Liver (tissue), 9 donors: ENCODE results near the gene ANO10. TPM values are rescaled to one million over a fixed set of nuclear protein-coding genes. Genes with fewer than 3 reads are reported as not detected.

ENCODE experiments used
- DNase-seq: peaks from one replicate; pipeline ENCODE4 v3.0.0-alpha.2; 2017; ENCODE audit warnings: low spot score
- H3K27ac ChIP-seq, 2 donors: one replicate each; pipeline ENCODE4 v1.7.0; 2013; ENCODE audit warnings: inconsistent platforms in 2 of 2, low read length in 2 of 2, control low read depth in 1 of 2, low read depth in 1 of 2, mild to moderate bottlenecking in 1 of 2
- H3K27me3 ChIP-seq, 4 donors: one replicate each; pipeline versions ENCODE4 v1.6.1 to v1.7.0; 2013; ENCODE audit warnings: low read length in 3 of 4, inconsistent platforms in 1 of 4, mild to moderate bottlenecking in 1 of 4, moderate library complexity in 1 of 4; ENCODE audit not compliant: control insufficient read depth in 4 of 4, insufficient read depth in 4 of 4
- H3K36me3 ChIP-seq, 4 donors: one replicate each; pipeline versions ENCODE4 v1.6.1 to v1.7.0; 2013; ENCODE audit warnings: low read length in 3 of 4, mild to moderate bottlenecking in 3 of 4, low read depth in 1 of 4, moderate library complexity in 1 of 4; ENCODE audit not compliant: control insufficient read depth in 4 of 4, insufficient read depth in 3 of 4
- H3K4me1 ChIP-seq, 4 donors: one replicate each; pipeline versions ENCODE4 v1.6.1 to v1.7.0; 2013; ENCODE audit warnings: low read length in 3 of 4, mild to moderate bottlenecking in 3 of 4, moderate library complexity in 1 of 4; ENCODE audit not compliant: control insufficient read depth in 4 of 4, insufficient read depth in 4 of 4
- H3K4me3 ChIP-seq, 3 donors: one replicate each; pipeline versions ENCODE4 v1.6.1 to v1.7.0; 2013; ENCODE audit warnings: low read length in 3 of 3, control low read depth in 1 of 3, low read depth in 1 of 3, mild to moderate bottlenecking in 1 of 3
- H3K9ac ChIP-seq, 2 donors: one replicate each; pipeline ENCODE4 v1.7.0; 2013; ENCODE audit warnings: low read length in 2 of 2, mild to moderate bottlenecking in 2 of 2, moderate library complexity in 2 of 2, control low read depth in 1 of 2, low read depth in 1 of 2
- H3K9me3 ChIP-seq, 4 donors: one replicate each; pipeline versions ENCODE4 v1.6.1 to v1.7.0; 2013; ENCODE audit warnings: low read length in 3 of 4; ENCODE audit not compliant: control insufficient read depth in 4 of 4
- ATF3 ChIP-seq: IDR thresholded peaks from 2 replicates; pipeline ENCODE4 v1.6.1; 2016; ENCODE audit warnings: antibody characterized with exemption
- CTCF ChIP-seq: fragments of 150-350 bp; IDR thresholded peaks from 2 replicates; pipeline ENCODE4 v1.5.1; 2017; ENCODE audit warnings: improper control_type of control experiment, low read depth, low read length; ENCODE audit not compliant: missing input control
- EGR1 ChIP-seq, 2 donors: IDR thresholded peaks; 2 replicates each; pipeline ENCODE4 v1.6.1; 2016 to 2018; ENCODE audit warnings: antibody characterized with exemption in 2 of 2, low read depth in 2 of 2
- FOXA1 ChIP-seq: IDR thresholded peaks from 2 replicates; pipeline ENCODE4 v1.6.1; 2016; ENCODE audit warnings: antibody characterized with exemption
- FOXA2 ChIP-seq: IDR thresholded peaks from 2 replicates; pipeline ENCODE4 v1.6.1; 2016; ENCODE audit warnings: antibody characterized with exemption
- GABPA ChIP-seq, 2 donors: IDR thresholded peaks in 1 of 2; conservative IDR thresholded peaks in 1 of 2; 2 replicates each; pipeline ENCODE4 v1.6.1; 2016; ENCODE audit warnings: antibody characterized with exemption in 2 of 2, mild to moderate bottlenecking in 1 of 2, moderate library complexity in 1 of 2
- HNF4A ChIP-seq, 2 donors: conservative IDR thresholded peaks; 2 replicates each; pipeline ENCODE4 v1.6.1; 2016; ENCODE audit warnings: antibody characterized with exemption in 2 of 2, mild to moderate bottlenecking in 2 of 2
- HNF4G ChIP-seq: IDR thresholded peaks from 2 replicates; pipeline ENCODE4 v1.6.1; 2016; ENCODE audit warnings: antibody characterized with exemption
- JUND ChIP-seq, 2 donors: IDR thresholded peaks; 2 replicates each; pipeline ENCODE4 v1.6.1; 2016; ENCODE audit warnings: antibody characterized with exemption in 2 of 2
- NR2F2 ChIP-seq: IDR thresholded peaks from 2 replicates; pipeline ENCODE4 v1.6.1; 2016; ENCODE audit warnings: antibody characterized with exemption
- RAD21 ChIP-seq, 2 donors: IDR thresholded peaks; 2 replicates each; pipeline ENCODE4 v1.6.1; 2016; ENCODE audit warnings: antibody characterized with exemption in 2 of 2, mild to moderate bottlenecking in 2 of 2
- REST ChIP-seq: IDR thresholded peaks from 2 replicates; pipeline ENCODE4 v1.6.1; 2016; ENCODE audit warnings: antibody characterized with exemption, mild to moderate bottlenecking
- RXRA ChIP-seq, 2 donors: IDR thresholded peaks; 2 replicates each; pipeline ENCODE4 v1.6.1; 2017 to 2018; ENCODE audit warnings: antibody characterized with exemption in 2 of 2, mild to moderate bottlenecking in 1 of 2
- SP1 ChIP-seq: IDR thresholded peaks from 2 replicates; pipeline ENCODE4 v1.6.1; 2018; ENCODE audit warnings: antibody characterized with exemption, mild to moderate bottlenecking
- TAF1 ChIP-seq: conservative IDR thresholded peaks from 2 replicates; pipeline ENCODE4 v1.6.1; 2016; ENCODE audit warnings: antibody characterized with exemption, mild to moderate bottlenecking
- YY1 ChIP-seq: IDR thresholded peaks from 2 replicates; pipeline ENCODE4 v1.6.1; 2016; ENCODE audit warnings: antibody characterized with exemption, mild to moderate bottlenecking
- WGBS: extraction: QIAGEN DNeasy Blood & Tissue Kit; methylation state at CpG from one replicate; pipeline ENCODE4 v1.1.7; 2013; 5-methylcytosine and 5-hydroxymethylcytosine counted together
- polyA plus RNA-seq, 2 donors: library from polyadenylated mRNA; stranded (reverse) in 1 of 2; unstranded in 1 of 2; fragments of 200-250 nt in 1 of 2; fragments of >200 nt in 1 of 2; fragmentation: Nextera tagmentation in 1 of 2; extraction: Ambion mirVana in 1 of 2; gene quantifications; one replicate each; pipeline versions ENCODE4 v1.2.1 to v1.2.3, GENCODE V29; 2013 to 2015
- total RNA-seq, 2 donors: library from RNA; depleted of rRNA; stranded (reverse); fragments of >200 nt; gene quantifications; one replicate each; pipeline ENCODE4 v1.2.3, GENCODE V29; 2014
- TF ChIP-seq, protein P1 (sequence below): IDR thresholded peaks from 2 replicates; pipeline ENCODE4 v1.6.1; 2016; ENCODE audit warnings: antibody characterized with exemption
- TF ChIP-seq, protein P2 (sequence below): IDR thresholded peaks from 2 replicates; pipeline ENCODE4 v1.6.1; 2016; ENCODE audit warnings: antibody characterized with exemption
- donor health status: healthy.
- donor health status: healthy.
- donor health status: healthy.
- donor health status: healthy.
- donor health status: healthy.

ANO10 gene
- total and polyA plus RNA-seq, 4 donors, result 5.6 to 8.7 (median 6.8) TPM

GRCh38 chr3:43581343-43581742 lies 40.5 kb downstream of the ANO10 start:
- no peak for DNase-seq
- TF ChIP-seq GABPA (IDR thresholded peaks at IDR 0.05 in 1 of 2, conservative IDR thresholded peaks at IDR 0.05 in 1 of 2) (no peak), ATF3 (no peak), HNF4G (no peak), TAF1 (no peak), NR2F2 (no peak), RAD21 (IDR thresholded peaks at IDR 0.05) (no peak), FOXA1 (no peak), EGR1 (IDR thresholded peaks at IDR 0.05; ENCODE audit: low read depth in 2 of 2) (no peak), YY1 (no peak), REST (no peak), CTCF (no peak), JUND (IDR thresholded peaks at IDR 0.05) (no peak), SP1 (no peak), HNF4A (conservative IDR thresholded peaks at IDR 0.05) (no peak), RXRA (IDR thresholded peaks at IDR 0.05) (no peak), FOXA2 (no peak)
- TF ChIP-seq, protein P1, sequence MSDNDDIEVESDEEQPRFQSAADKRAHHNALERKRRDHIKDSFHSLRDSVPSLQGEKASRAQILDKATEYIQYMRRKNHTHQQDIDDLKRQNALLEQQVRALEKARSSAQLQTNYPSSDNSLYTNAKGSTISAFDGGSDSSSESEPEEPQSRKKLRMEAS, result no peak
- TF ChIP-seq, protein P2, sequence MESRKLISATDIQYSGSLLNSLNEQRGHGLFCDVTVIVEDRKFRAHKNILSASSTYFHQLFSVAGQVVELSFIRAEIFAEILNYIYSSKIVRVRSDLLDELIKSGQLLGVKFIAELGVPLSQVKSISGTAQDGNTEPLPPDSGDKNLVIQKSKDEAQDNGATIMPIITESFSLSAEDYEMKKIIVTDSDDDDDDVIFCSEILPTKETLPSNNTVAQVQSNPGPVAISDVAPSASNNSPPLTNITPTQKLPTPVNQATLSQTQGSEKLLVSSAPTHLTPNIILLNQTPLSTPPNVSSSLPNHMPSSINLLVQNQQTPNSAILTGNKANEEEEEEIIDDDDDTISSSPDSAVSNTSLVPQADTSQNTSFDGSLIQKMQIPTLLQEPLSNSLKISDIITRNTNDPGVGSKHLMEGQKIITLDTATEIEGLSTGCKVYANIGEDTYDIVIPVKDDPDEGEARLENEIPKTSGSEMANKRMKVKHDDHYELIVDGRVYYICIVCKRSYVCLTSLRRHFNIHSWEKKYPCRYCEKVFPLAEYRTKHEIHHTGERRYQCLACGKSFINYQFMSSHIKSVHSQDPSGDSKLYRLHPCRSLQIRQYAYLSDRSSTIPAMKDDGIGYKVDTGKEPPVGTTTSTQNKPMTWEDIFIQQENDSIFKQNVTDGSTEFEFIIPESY, result no peak
- Histone ChIP-seq H3K9ac (no peak overlapping the region), H3K36me3 (peaks cover 0 to 5% (median 0%) of the 10 kb centered on the region in 4 donors), H3K9me3 (no peaks in the 10 kb centered on the region), H3K4me3 (no peak overlapping the region), H3K4me1 (no peaks in the 10 kb centered on the region), H3K27ac (no peak overlapping the region), H3K27me3 (no peaks in the 10 kb centered on the region)
- 49% methylated on average over 2 of the region's 2 CpGs for WGBS

DNA sequence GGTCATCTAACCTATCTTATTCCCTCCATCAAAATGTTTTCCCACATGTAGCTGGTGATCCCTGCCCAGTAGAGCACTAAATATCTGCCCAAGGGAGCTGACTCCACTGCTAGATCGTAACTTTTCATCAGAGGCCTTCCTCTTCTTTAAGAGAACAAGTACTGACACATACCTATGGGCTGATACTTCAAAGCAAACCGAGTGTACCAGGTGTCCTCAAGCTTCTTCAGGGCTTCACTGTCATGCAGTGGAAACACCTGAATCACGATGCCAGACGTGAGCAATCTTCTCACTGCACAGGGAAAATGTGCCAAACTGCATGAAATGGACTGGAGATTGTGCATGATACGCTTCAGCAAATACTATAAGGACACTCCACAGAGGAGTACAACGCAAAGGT lies 41.6 kb downstream of the ANO10 start:
- no peaks in the 10 kb centered on the region for H3K4me1 ChIP-seq
- no peak for DNase-seq
- H3K9ac ChIP-seq, result no peak overlapping the region
- no peaks in the 10 kb centered on the region for H3K9me3 ChIP-seq
- WGBS, result 92% methylated on average over 6 of the region's 6 CpGs
- no peak overlapping the region for H3K4me3 ChIP-seq
- H3K36me3 ChIP-seq, result peaks cover 0 to 7% (median 1%) of the 10 kb centered on the region in 4 donors
- no peak for TF ChIP-seq NR2F2
- no peaks in the 10 kb centered on the region for H3K27me3 ChIP-seq
- H3K27ac ChIP-seq, result no peak overlapping the region
